CD4-positive, alpha-beta T cell treated with Interleukin-10 for 1 hour (primary cell): ENCODE measurements around the gene NMRK1.

Experiments used
- DNase-seq: peaks from one replicate; pipeline ENCODE4 v3.0.0-alpha.2; 2020

The NMRK1 gene

GRCh38 chr9:75053869-75054268, 34.1 kb downstream of the NMRK1 start:
- no peak for DNase-seq

GRCh38 chr9:75051285-75051684, 36.7 kb downstream of the NMRK1 start:
- no peak for DNase-seq

GRCh38 chr9:75047506-75047905, 40.4 kb downstream of the NMRK1 start:
- DNase-seq: no peak

GRCh38 chr9:75046725-75047345, 41.1 kb downstream of the NMRK1 start:
- DNase-seq: no peak

- no peak for DNase-seq
Measured at GRCh38 chr9:75041041-75041440, 46.9 kb downstream of the NMRK1 start.

GRCh38 chr9:75039801-75040200, 48.2 kb downstream of the NMRK1 start:
- no peak for DNase-seq

GRCh38 chr9:75039009-75039408, 48.9 kb downstream of the NMRK1 start:
- DNase-seq: no peak

GRCh38 chr9:75036793-75037192, 51.2 kb downstream of the NMRK1 start:
- no peak for DNase-seq

- DNase-seq: no peak
Measured at GRCh38 chr9:75033791-75034473, 54.0 kb downstream of the NMRK1 start.

GRCh38 chr9:75027187-75028107, 60.5 kb downstream of the NMRK1 start:
- DNase-seq: peak; percentile 50

GRCh38 chr9:75023846-75024245, 64.1 kb downstream of the NMRK1 start:
- DNase-seq: no peak

- no peak for DNase-seq
Measured at GRCh38 chr9:75019654-75020053, 68.3 kb downstream of the NMRK1 start.

GRCh38 chr9:75019022-75019421, 68.9 kb downstream of the NMRK1 start:
- no peak for DNase-seq

GRCh38 chr9:75017378-75017777, 70.6 kb downstream of the NMRK1 start:
- DNase-seq: no peak

GRCh38 chr9:75013735-75014134, 74.2 kb downstream of the NMRK1 start:
- DNase-seq: no peak
